HEK293T (cell line): ENCODE measurements around the gene DPRX.

ENCODE experiments used
- CTBP1 ChIP-seq: fragments of 450-650 bp; IDR thresholded peaks from 2 replicates; pipeline ENCODE4 v1.6.1; 2016; ENCODE audit warnings: borderline replicate concordance
- FOXA1 ChIP-seq: fragments of 450-650 bp; IDR thresholded peaks from 2 replicates; pipeline ENCODE4 v1.6.1; 2016; ENCODE audit warnings: mild to moderate bottlenecking
- FOXK2 ChIP-seq: fragments of 450-650 bp; IDR thresholded peaks from 2 replicates; pipeline ENCODE4 v1.6.1; 2016; ENCODE audit warnings: mild to moderate bottlenecking
- HDGF ChIP-seq: fragments of 450-650 bp; IDR thresholded peaks from 2 replicates; pipeline ENCODE4 v1.6.1; 2017; ENCODE audit warnings: antibody characterized with exemption, borderline replicate concordance
- SUZ12 ChIP-seq: fragments of 450-650 bp; IDR thresholded peaks from 2 replicates; pipeline ENCODE4 v1.6.1; 2016; ENCODE audit warnings: mild to moderate bottlenecking
- TARDBP ChIP-seq: fragments of 450-650 bp; IDR thresholded peaks from 2 replicates; pipeline ENCODE4 v1.6.1; 2016
- ZNF384 ChIP-seq: fragments of 450-650 bp; IDR thresholded peaks from 2 replicates; pipeline ENCODE4 v1.6.1; 2016

GRCh38 chr19:53664760-53665159 is 33.0 kb downstream of the DPRX start:
- TF ChIP-seq TARDBP, result no peak
- no peak for TF ChIP-seq FOXK2
- no peak for TF ChIP-seq SUZ12
- no peak for TF ChIP-seq CTBP1
- no peak for TF ChIP-seq FOXA1
- no peak for TF ChIP-seq ZNF384
- TF ChIP-seq HDGF, result no peak
